HUES48 (cell line): ENCODE results near the gene TRIM34.
"Not testable (repeated sequence)": the region's sequence is repeated elsewhere in the genome, so short reads cannot be mapped to it uniquely, and the experiment has no call there.

ENCODE experiments used
- H3K27ac ChIP-seq: one replicate; pipeline ENCODE4 v1.7.0; 2013; ENCODE audit warnings: low read depth, low read length, inconsistent platforms
- H3K27me3 ChIP-seq: 2 replicates; pipeline ENCODE4 v1.6.1; 2013; ENCODE audit warnings: mild to moderate bottlenecking, low read length; ENCODE audit not compliant: control insufficient read depth, insufficient read depth
- H3K36me3 ChIP-seq: 2 replicates; pipeline ENCODE4 v1.6.1; 2013; ENCODE audit warnings: low read length; ENCODE audit not compliant: control insufficient read depth, insufficient read depth
- H3K4me1 ChIP-seq: 2 replicates; pipeline ENCODE4 v1.6.1; 2013; ENCODE audit warnings: mild to moderate bottlenecking, low read length; ENCODE audit not compliant: control insufficient read depth, insufficient read depth
- H3K4me3 ChIP-seq: 2 replicates; pipeline ENCODE4 v1.5.1; 2013; ENCODE audit warnings: mild to moderate bottlenecking, low read depth, low read length
- H3K9ac ChIP-seq: 2 replicates; pipeline ENCODE4 v1.6.1; 2013; ENCODE audit warnings: mild to moderate bottlenecking, low read depth, low read length, moderate library complexity
- H3K9me3 ChIP-seq: 2 replicates; pipeline ENCODE4 v1.6.1; 2013; ENCODE audit warnings: low read length; ENCODE audit not compliant: control insufficient read depth, insufficient read depth

The TRIM34 gene, protein sequence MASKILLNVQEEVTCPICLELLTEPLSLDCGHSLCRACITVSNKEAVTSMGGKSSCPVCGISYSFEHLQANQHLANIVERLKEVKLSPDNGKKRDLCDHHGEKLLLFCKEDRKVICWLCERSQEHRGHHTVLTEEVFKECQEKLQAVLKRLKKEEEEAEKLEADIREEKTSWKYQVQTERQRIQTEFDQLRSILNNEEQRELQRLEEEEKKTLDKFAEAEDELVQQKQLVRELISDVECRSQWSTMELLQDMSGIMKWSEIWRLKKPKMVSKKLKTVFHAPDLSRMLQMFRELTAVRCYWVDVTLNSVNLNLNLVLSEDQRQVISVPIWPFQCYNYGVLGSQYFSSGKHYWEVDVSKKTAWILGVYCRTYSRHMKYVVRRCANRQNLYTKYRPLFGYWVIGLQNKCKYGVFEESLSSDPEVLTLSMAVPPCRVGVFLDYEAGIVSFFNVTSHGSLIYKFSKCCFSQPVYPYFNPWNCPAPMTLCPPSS

DNA sequence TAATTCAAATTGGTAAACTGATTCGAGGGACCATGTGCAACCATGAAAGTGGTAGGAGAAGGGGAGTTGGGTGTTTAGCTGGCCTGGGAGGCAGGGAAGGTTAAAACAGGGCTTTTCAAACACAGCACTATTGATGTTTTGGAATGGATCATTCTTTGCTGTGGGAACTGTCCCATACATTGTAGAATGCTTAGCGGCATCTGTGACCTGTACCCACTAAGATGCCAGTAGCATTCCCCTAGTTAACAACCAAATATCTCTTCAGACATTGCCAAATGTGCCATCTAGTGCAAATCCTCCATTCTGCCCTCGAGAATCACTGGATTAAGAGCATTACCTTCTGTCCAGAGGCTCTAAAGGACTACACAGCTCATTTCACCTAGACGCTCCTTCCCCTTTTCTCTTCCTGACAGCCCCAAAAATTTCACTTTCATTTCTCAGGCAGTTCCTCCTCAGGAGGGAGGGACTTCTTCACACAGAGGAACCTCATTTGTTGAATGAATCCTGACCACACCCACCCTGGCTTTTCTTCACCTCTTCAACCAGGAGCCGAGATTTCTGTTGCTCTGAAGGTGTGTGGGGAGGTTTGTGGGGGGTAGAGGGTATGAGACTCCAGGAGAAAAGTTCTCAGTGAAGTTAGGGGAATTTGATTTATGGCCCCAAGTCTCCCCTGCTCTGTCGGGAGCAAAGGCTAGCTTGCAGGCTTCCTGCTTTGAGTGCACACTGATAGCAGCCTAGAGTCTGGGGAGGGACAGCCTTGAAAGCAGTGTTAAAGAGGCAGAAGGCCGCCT is at the start of gene TRIM34:
Gene TRIM34, plus strand, starts transcription at position 513 of the 791 bp plus-strand sequence. CDS start 7,331 bp downstream, outside the sequence.
- no peak within 1 kb of the TSS for H3K27ac ChIP-seq

DNA sequence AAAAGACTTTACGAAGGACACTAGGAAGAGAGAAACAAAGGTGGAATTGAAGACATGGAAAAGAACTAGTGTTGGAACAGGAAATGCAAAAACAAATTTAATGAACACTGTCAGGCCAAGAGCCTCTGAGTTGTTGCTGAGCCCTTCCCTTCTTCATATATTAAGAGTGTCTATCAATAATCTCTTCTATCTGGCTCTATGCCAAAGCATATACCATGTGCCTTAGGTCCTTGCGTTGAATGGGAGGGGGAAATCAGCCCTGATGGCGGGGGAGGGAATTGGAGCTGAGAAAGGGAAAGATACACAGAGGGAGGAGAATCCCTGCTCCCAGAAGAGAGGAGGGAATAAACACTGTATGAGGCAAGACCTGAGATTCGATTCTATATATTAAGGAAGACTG is 49.6 kb upstream of the TRIM34 start:
- H3K4me1 ChIP-seq = no peaks in the 10 kb centered on the region
- no peak overlapping the region for H3K4me3 ChIP-seq
- H3K9me3 ChIP-seq = no peaks in the 10 kb centered on the region
- no peaks in the 10 kb centered on the region for H3K36me3 ChIP-seq
- H3K9ac ChIP-seq = no peak overlapping the region
- H3K27me3 ChIP-seq = no peaks in the 10 kb centered on the region
- H3K27ac ChIP-seq = no peak overlapping the region

More for the DNA sequence above, at the start of gene TRIM34:
- H3K27me3 ChIP-seq = no peaks in the 10 kb centered on the region
- peak within 1 kb of the TSS; percentile 28 for H3K4me3 ChIP-seq
- H3K9ac ChIP-seq = no peak within 1 kb of the TSS
- no peaks in the 10 kb centered on the region for H3K9me3 ChIP-seq
- no peaks in the 10 kb centered on the region for H3K36me3 ChIP-seq
- H3K4me1 ChIP-seq = peaks cover 26% of the 10 kb centered on the region

DNA sequence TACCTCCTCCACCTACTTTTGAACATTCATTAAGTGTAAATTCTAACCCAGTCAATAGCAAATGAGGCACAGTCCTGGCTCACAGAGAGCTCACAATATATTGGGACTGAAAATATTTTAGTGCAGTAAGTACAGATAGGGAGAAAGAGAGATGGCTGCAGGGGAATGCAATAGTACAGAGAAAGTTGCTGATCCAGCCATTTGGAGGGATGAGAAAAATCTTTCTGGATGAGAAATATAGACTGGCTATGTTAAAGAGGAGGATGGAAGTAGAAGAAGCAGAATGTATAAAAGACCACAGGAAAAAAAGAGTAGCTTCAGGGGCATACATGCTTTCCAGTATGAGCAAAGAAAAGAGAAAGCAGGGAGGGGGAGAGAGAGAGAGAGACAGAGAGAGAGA is 47.7 kb upstream of the TRIM34 start:
- H3K27ac ChIP-seq = no peak overlapping the region
- H3K9ac ChIP-seq = no peak overlapping the region
- H3K4me1 ChIP-seq = no peaks in the 10 kb centered on the region
- no peaks in the 10 kb centered on the region for H3K36me3 ChIP-seq
- no peak overlapping the region for H3K4me3 ChIP-seq
- H3K27me3 ChIP-seq = no peaks in the 10 kb centered on the region
- no peaks in the 10 kb centered on the region for H3K9me3 ChIP-seq

DNA sequence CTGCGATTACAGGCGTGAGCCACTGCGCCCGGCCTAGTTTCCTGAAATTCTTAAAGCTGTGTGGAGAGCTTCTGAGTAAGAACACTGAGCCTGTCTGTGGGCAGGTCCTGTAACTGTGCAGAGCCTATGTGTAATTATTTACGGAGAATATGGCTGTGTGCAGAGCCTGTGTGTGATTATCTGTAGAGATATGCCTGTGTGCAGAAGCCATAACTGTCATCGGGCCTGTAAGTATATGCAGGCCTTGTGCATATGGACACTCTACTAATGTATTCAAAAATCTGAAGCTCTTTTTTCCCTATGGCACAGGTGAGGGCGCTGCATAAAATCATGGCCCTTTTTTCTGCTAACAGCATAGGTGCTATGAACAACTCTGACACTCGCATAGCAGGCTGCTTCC is 44.2 kb upstream of the TRIM34 start, which contains the start of gene OR52B6:
Gene OR52B6, plus strand, starts transcription at position 301 of the 400 bp plus-strand sequence. Its CDS starts 0 bp downstream, at position 301.
- Histone ChIP-seq H3K27ac (no peak within 1 kb of the TSS), H3K9ac (no peak within 1 kb of the TSS), H3K27me3 (no peaks in the 10 kb centered on the region), H3K9me3 (no peaks in the 10 kb centered on the region), H3K36me3 (no peaks in the 10 kb centered on the region), H3K4me1 (no peaks in the 10 kb centered on the region), H3K4me3 (no peak within 1 kb of the TSS)

DNA sequence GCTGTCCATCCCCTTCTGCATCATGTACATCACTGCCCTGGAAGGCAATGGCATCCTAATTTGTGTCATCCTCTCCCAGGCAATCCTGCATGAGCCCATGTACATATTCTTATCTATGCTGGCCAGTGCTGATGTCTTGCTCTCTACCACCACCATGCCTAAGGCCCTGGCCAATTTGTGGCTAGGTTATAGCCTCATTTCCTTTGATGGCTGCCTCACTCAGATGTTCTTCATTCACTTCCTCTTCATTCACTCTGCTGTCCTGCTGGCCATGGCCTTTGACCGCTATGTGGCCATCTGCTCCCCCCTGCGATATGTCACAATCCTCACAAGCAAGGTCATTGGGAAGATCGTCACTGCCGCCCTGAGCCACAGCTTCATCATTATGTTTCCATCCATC is 43.8 kb upstream of the TRIM34 start:
- H3K9me3 ChIP-seq = no peaks in the 10 kb centered on the region
- no peaks in the 10 kb centered on the region for H3K27me3 ChIP-seq
- H3K9ac ChIP-seq = no peak overlapping the region
- H3K27ac ChIP-seq = no peak overlapping the region
- no peak overlapping the region for H3K4me3 ChIP-seq
- H3K4me1 ChIP-seq = no peaks in the 10 kb centered on the region
- no peaks in the 10 kb centered on the region for H3K36me3 ChIP-seq

DNA sequence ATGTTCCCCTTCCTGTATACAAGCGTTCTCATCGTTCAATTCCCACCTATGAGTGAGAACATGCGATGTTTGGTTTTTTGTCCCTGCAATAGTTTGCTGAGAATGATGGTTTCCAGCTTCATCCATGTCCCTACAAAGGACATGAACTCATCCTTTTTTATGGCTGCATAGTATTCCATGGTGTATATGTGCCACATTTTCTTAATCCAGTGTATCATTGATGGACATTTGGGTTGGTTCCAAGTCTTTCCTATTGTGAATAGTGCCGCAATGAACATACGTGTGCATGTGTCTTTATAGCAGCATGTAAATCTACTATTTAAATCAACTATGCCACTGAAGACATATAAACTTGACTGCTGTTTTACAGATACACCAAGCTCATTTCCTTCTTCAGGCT is 40.3 kb upstream of the TRIM34 start:
- H3K9me3 ChIP-seq, H3K9ac ChIP-seq, H3K36me3 ChIP-seq, H3K4me1 ChIP-seq, H3K27me3 ChIP-seq, H3K27ac ChIP-seq, H3K4me3 ChIP-seq: not testable (repeated sequence)

DNA sequence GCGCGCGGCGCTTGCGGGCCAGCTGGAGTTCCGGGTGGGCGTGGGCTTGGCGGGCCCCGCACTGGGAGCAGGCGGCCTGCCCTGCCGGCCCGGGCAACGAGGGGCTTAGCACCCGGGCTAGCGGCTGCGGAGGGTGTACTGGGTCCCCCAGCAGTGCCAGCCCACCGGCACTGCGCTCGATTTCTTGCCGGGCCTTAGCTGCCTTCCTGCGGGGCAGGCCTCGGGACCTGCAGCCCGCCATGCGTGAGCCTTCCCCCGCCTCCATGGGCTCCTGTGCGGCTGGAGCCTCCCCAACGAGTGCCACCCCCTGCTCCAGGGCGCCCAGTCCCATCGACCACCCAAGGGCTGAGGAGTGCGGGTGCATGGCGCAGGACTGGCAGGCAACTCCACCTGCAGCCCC is 34.9 kb upstream of the TRIM34 start:
- not testable (repeated sequence) for H3K4me3 ChIP-seq, H3K9me3 ChIP-seq, H3K27me3 ChIP-seq, H3K27ac ChIP-seq, H3K4me1 ChIP-seq, H3K36me3 ChIP-seq, H3K9ac ChIP-seq

DNA sequence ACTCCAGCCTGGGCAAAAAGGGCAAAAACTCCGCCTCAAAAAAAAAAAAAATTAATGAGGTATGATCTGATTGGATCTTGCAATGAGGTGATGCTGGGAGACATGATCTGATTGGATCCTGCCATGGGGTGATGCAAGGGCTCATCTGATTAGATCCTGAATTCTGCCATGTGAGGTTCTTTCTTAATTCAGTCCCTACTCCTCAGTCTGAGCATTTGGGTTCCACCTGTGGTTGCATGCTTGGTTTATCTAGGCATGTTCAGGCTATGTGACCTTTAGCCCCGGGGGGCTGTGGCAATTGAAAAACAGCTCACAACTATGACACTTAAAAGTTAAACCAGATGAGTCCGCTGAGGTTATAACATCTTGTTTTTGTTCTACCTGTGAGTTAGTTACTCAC is 33.2 kb upstream of the TRIM34 start:
- Histone ChIP-seq H3K4me3 (no peak overlapping the region), H3K27ac (no peak overlapping the region), H3K9me3 (no peaks in the 10 kb centered on the region), H3K27me3 (no peaks in the 10 kb centered on the region), H3K4me1 (no peaks in the 10 kb centered on the region), H3K36me3 (no peaks in the 10 kb centered on the region), H3K9ac (no peak overlapping the region)

DNA sequence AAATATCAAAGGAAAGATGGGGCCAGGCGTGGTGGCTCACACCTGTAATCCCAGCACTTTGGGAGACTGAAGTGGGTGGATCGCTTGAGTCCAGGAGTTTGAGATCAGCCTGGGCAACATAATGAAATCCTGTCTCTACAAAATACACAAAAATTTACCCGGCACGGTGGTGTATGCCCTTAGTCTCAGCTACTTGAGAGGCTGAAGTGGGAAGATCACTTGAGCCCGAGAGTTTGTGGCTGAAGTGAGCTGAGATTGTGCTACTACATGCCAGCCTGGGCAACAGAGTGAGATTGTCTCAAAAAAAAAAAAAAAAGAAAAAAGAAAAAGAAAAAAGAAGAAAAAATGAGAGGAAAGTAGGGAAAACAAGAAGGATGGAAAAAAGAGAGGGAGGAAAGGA is 32.2 kb upstream of the TRIM34 start:
- peaks cover 9% of the 10 kb centered on the region for H3K4me1 ChIP-seq
- H3K27me3 ChIP-seq = no peaks in the 10 kb centered on the region
- no peak overlapping the region for H3K9ac ChIP-seq

DNA sequence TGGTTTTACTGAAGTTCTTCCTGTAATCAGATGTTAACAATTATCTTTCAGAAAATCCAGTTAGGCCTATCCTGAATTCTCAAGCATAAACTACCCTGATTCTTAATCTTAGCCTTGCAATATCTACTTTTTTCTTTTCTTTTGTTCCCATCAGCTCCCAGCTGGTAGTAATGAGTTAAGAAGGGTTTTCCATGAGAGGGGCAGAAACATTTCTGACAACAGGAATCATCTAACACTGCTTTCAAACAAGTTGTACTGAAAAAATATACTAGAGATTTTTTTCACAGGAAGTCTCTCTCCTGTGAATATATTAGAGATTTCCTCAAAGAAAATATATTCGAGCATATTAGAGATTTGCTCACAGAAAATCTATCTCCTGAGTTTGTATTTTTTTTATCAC is 31.7 kb upstream of the TRIM34 start:
- H3K9ac ChIP-seq = no peak overlapping the region
- H3K36me3 ChIP-seq = no peaks in the 10 kb centered on the region
- H3K4me3 ChIP-seq = no peak overlapping the region
- no peaks in the 10 kb centered on the region for H3K27me3 ChIP-seq
- peaks cover 14% of the 10 kb centered on the region for H3K4me1 ChIP-seq
- no peak overlapping the region for H3K27ac ChIP-seq
- no peaks in the 10 kb centered on the region for H3K9me3 ChIP-seq

More for the DNA sequence above, 32.2 kb upstream of the TRIM34 start:
- Histone ChIP-seq H3K27ac (no peak overlapping the region), H3K9me3 (no peaks in the 10 kb centered on the region), H3K36me3 (no peaks in the 10 kb centered on the region), H3K4me3 (no peak overlapping the region)
